HG02840 (cell line): ENCODE measurements around the gene DCT.

Experiments used
- ATAC-seq: cut with Tn5 transposase; IDR thresholded peaks from one replicate; pipeline ENCODE4 v1.9.1; 2021; ENCODE audit warnings: mild to moderate bottlenecking, moderate library complexity, moderate number of reproducible peaks; ENCODE audit not compliant: unreplicated experiment, low FRiP score

DCT gene

GRCh38 chr13:94454906-94455305 lies 24.6 kb downstream of the DCT start:
- no peak for ATAC-seq

- ATAC-seq, result no peak
These were observed 25.1 kb downstream of the DCT start for GRCh38 chr13:94454334-94454733.

GRCh38 chr13:94444826-94445225 lies 34.7 kb downstream of the DCT start:
- ATAC-seq, result no peak

GRCh38 chr13:94435604-94436226 lies 43.8 kb downstream of the DCT start:
- no peak for ATAC-seq

GRCh38 chr13:94433055-94433961 lies 46.2 kb downstream of the DCT start:
- peak; percentile 56 for ATAC-seq

- no peak for ATAC-seq
These were observed 47.5 kb downstream of the DCT start for GRCh38 chr13:94431987-94432386.

GRCh38 chr13:94431574-94431973 lies 47.9 kb downstream of the DCT start:
- no peak for ATAC-seq

GRCh38 chr13:94427313-94427953 lies 52.0 kb downstream of the DCT start:
- no peak for ATAC-seq

- no peak for ATAC-seq
These were observed 59.6 kb downstream of the DCT start for GRCh38 chr13:94419925-94420305.

GRCh38 chr13:94419304-94419924 lies 60.1 kb downstream of the DCT start:
- ATAC-seq, result no peak

GRCh38 chr13:94417294-94417693 lies 62.2 kb downstream of the DCT start:
- no peak for ATAC-seq

- ATAC-seq, result no peak
These were observed 62.9 kb downstream of the DCT start for GRCh38 chr13:94416454-94417080.

- no peak for ATAC-seq
These were observed 63.8 kb downstream of the DCT start for GRCh38 chr13:94415500-94416237.

GRCh38 chr13:94414708-94415107 lies 64.8 kb downstream of the DCT start:
- ATAC-seq, result no peak

GRCh38 chr13:94414141-94414540 lies 65.3 kb downstream of the DCT start:
- ATAC-seq, result no peak

GRCh38 chr13:94413598-94413944 lies 65.9 kb downstream of the DCT start:
- no peak for ATAC-seq

- ATAC-seq, result no peak
These were observed 66.4 kb downstream of the DCT start for GRCh38 chr13:94412870-94413597.

- no peak for ATAC-seq
These were observed 67.7 kb downstream of the DCT start for GRCh38 chr13:94411747-94412146.

- no peak for ATAC-seq
These were observed 71.0 kb downstream of the DCT start for GRCh38 chr13:94408314-94409036.
